ENCODE data around the gene GRIPAP1.

Gene GRIPAP1, protein sequence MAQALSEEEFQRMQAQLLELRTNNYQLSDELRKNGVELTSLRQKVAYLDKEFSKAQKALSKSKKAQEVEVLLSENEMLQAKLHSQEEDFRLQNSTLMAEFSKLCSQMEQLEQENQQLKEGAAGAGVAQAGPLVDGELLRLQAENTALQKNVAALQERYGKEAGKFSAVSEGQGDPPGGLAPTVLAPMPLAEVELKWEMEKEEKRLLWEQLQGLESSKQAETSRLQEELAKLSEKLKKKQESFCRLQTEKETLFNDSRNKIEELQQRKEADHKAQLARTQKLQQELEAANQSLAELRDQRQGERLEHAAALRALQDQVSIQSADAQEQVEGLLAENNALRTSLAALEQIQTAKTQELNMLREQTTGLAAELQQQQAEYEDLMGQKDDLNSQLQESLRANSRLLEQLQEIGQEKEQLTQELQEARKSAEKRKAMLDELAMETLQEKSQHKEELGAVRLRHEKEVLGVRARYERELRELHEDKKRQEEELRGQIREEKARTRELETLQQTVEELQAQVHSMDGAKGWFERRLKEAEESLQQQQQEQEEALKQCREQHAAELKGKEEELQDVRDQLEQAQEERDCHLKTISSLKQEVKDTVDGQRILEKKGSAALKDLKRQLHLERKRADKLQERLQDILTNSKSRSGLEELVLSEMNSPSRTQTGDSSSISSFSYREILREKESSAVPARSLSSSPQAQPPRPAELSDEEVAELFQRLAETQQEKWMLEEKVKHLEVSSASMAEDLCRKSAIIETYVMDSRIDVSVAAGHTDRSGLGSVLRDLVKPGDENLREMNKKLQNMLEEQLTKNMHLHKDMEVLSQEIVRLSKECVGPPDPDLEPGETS

DNA sequence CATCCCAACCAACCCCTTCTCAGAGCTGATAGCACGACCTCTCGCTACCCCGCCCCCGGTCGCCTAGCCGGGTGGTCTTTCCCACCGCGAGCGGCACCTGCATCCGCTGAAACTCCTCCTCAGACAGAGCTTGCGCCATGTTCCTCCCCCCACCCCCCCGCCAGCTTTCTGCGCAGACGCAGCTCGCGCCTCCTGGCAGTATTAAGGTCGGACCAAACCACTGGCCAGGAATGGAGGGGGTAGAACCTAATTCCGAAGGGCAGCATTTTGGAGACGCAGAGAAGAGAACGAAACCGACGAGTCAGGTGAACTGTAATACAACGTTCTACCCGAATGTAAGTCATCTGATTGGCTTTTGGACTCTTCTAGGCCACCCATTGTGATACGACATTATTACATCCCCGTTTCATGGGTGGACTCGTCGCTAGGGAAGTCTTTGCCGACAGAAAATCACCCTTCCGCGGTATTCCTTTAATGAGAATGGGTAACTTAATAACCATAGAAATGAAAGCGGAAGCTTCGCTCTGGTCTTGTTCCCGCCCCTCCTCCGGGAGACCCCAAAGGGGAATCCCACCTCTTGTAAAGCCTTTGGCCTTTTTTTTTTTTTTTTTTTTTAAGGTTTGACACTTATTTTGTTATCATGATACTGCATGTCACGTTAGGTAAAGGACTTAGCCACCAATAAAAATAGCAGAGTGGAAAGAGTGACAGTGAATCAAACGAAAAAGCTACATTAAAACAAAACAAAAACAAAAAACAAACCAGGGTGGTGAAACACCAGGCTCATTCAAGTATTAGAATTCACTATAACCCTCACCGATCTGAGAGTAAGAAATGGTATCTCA, at the start of gene GRIPAP1:
Gene GRIPAP1 (minus strand): TSS at position 174 of the 845 bp plus-strand sequence. CDS start 35 bp downstream, at position 139.
- TF ChIP-seq, protein P1, sequence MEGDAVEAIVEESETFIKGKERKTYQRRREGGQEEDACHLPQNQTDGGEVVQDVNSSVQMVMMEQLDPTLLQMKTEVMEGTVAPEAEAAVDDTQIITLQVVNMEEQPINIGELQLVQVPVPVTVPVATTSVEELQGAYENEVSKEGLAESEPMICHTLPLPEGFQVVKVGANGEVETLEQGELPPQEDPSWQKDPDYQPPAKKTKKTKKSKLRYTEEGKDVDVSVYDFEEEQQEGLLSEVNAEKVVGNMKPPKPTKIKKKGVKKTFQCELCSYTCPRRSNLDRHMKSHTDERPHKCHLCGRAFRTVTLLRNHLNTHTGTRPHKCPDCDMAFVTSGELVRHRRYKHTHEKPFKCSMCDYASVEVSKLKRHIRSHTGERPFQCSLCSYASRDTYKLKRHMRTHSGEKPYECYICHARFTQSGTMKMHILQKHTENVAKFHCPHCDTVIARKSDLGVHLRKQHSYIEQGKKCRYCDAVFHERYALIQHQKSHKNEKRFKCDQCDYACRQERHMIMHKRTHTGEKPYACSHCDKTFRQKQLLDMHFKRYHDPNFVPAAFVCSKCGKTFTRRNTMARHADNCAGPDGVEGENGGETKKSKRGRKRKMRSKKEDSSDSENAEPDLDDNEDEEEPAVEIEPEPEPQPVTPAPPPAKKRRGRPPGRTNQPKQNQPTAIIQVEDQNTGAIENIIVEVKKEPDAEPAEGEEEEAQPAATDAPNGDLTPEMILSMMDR (IDR thresholded peaks at IDR 0.05; ENCODE audit: low read depth, low read length, missing control alignments) = no peak
- peak within 1 kb of the TSS; percentile 81 for H3K4me3 ChIP-seq (ENCODE audit: low read depth, low read length)
- peak; percentile 87 for DNase-seq (ENCODE audit: low read depth)

DNA sequence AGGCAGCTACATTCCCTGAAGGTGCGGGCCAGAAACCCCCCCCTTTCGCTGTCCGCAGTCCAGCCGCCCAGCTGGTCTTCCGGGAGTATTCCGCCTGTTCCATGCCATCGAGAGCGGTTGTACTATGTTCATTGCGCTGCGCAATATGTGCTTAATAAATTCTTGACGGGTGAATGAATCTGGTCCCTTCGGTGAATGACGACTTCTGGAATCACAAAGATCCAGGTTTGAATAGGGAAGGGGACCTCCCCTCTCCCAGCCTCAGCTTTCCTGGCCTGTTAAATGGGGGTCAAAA, 41.9 kb upstream of the GRIPAP1 start:
- H3K4me3 ChIP-seq (ENCODE audit: low read depth, low read length) = peak overlapping the region; percentile 48
- no peak for DNase-seq (ENCODE audit: low read depth)
- TF ChIP-seq, protein P1 (IDR thresholded peaks at IDR 0.05; ENCODE audit: low read depth, low read length, missing control alignments) = no peak

DNA sequence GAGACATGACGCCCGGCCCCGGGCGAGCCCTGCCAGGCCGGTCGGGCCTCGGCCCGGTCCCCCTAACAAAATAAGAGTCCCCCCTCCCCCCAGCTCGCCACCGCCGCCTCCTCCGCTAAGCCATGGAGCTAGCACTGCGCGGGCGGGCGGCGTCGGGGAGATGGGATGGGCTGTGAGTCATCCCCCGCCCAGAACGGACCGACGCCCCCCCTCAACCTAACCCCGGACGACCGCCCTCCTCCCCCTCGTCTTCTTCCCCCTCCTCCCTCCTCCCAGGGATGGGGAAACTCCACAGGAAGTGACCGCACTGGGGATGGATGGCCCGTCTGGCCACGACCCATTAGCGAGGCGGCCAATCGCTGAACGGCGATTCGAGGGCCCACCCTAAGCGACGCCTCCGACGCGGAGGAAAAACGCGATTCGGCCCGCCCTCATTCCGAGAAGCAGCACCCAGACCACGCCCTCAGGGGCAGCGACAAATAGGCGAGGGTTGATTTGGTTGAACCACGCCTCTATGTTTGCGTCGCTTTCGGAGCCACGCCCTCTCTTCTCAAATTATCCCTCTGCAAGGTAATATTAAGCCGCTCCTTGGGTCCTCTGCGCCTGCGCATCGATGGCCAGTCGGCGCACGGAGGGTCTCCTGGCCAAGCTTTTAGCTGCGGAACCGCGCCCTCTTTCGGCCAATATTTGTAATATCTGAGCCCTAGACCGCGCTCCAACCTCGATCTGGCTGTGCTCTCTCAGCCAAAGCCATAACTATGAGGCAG, 41.3 kb upstream of the GRIPAP1 start, which contains the start of gene TFE3:
Gene TFE3 (minus strand): TSS at position 138 of the 767 bp plus-strand sequence. CDS start 131 bp downstream, at position 7.
- TF ChIP-seq, protein P1 (IDR thresholded peaks at IDR 0.05; ENCODE audit: low read depth, low read length, missing control alignments) = peak; percentile 53
- peak within 1 kb of the TSS; percentile 84 for H3K4me3 ChIP-seq (ENCODE audit: low read depth, low read length)
- DNase-seq (ENCODE audit: low read depth) = peak; percentile 94

DNA sequence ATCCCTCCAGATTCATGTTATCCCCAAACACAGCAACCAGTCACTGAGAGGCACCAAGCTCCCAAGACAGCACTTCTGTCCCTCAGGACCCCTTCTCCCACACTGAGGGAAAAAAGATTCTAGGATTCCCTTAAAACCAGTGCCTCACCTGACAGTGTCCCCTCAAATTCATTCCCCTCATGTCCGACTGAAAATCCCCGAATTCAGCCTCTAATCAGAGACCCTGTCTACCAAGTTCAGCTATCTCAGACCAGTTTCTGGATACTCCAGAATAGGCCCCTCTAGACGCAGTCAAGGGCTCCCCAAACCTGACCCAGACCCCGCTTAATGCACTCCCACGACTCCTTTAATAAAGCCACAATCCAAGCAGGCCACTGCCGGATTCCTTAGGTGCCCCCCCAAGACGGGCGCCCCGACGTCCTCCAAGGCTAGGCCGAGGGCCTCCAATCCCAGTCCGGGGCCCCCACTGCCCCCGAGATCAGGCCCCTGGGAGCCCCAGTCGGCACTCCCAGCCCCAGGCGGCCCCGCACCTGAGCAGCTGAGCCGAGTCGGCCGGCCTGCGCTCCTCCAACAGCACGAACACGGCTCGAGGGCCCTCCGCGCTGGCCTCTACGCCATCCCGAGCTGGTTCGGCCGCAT, 40.6 kb upstream of the GRIPAP1 start:
- peak overlapping the region; percentile 84 for H3K4me3 ChIP-seq (ENCODE audit: low read depth, low read length)
- TF ChIP-seq, protein P1 (IDR thresholded peaks at IDR 0.05; ENCODE audit: low read depth, low read length, missing control alignments) = no peak
- no peak for DNase-seq (ENCODE audit: low read depth)

DNA sequence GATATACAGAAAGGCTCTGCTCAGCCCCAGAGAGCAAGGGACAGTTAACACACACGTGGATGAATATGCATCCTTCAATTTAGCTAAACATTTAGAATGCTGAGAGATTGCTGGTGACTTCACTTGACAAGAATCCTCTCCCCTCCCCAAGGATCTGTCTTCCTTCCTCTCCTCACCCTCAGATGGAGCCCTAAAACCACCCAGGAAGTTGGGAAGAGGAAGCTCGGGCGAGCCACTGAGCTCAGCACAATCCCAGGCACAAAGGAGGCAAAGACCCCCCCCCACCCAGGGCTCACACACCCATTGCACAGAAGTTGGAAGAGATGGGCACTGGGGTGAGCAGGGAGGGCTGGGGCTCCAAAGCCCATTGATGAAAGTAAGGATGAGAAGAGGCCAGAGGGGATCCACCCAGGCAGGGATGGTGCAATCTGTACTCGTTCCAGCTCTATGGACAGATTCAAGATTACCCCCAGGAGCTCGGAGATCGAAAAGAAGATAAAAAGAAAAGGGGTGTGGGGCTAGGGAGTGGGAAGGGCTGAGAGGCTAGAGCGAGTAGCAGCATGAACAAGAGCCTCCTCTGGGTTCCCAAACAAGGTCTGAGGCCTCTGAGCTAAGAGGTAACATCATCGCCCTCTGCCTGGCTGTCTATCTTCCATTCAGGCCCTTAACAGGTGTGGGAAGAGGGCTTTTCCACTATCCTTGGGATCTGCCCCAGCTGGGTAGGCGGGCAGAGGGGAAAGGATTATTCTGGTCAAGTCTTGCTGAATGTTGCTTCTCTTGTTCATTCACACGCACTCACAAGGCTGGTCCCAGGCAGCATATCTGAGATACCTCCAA, 39.9 kb upstream of the GRIPAP1 start:
- no peak for DNase-seq (ENCODE audit: low read depth)
- H3K4me3 ChIP-seq (ENCODE audit: low read depth, low read length) = peak overlapping the region; percentile 84
- TF ChIP-seq, protein P1 (IDR thresholded peaks at IDR 0.05; ENCODE audit: low read depth, low read length, missing control alignments) = no peak
